ENCODE results near the gene CHAF1B.

DNA sequence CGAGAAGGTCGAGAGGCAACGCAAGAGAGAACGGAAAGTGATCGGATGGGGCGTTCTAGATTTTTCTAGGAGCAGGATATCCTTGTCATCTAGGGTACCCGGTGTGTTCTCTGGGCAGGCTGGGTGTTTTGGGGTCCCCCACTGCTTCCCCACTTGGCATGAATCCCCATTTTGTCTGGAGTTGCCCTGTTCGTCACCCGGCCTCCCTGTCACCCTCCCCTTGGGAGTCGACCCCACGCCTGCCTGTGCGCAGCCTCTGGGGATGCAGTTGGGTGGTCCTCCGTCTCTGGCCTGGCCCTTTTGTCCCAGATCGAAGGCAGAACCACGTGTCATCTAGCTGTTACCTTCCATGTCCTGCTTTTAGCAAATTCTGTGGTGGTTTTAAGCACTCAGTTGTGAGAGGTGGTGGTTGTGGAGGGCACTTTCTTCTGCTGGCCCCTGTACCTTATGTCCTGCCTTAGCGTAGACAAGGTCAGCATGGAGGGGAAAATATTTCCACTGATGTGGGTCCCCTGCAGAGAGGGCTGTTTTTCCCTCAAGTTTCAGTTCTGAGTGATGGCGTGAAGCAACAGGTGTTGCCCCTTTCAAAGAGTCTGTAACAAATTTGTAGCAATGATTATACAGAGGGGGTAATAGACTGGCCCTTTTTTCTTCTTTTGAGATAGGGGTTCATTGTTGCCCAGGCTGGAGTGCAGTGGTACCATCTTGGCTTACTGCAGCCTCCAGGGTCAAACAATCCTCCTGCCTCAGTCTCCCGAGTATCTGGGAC lies 35.6 kb downstream of the CHAF1B start:
- TF ChIP-seq, protein P1, sequence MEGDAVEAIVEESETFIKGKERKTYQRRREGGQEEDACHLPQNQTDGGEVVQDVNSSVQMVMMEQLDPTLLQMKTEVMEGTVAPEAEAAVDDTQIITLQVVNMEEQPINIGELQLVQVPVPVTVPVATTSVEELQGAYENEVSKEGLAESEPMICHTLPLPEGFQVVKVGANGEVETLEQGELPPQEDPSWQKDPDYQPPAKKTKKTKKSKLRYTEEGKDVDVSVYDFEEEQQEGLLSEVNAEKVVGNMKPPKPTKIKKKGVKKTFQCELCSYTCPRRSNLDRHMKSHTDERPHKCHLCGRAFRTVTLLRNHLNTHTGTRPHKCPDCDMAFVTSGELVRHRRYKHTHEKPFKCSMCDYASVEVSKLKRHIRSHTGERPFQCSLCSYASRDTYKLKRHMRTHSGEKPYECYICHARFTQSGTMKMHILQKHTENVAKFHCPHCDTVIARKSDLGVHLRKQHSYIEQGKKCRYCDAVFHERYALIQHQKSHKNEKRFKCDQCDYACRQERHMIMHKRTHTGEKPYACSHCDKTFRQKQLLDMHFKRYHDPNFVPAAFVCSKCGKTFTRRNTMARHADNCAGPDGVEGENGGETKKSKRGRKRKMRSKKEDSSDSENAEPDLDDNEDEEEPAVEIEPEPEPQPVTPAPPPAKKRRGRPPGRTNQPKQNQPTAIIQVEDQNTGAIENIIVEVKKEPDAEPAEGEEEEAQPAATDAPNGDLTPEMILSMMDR (IDR thresholded peaks at IDR 0.05; ENCODE audit: insufficient read depth, low read length, poor library complexity, severe bottlenecking): no peak
- no peak for TF ChIP-seq EZH2phosphoT487 (conservative IDR thresholded peaks at IDR 0.05; ENCODE audit: low read length)
